LoVo (cell line): ENCODE results near the gene DLX3.

Experiments
- DNase-seq: peaks from one replicate; pipeline ENCODE4 v3.0.0-alpha.2; 2016; ENCODE audit warnings: low spot score

The DLX3 gene

GRCh38 chr17:49972486-49973270, 22.3 kb downstream of the DLX3 start:
- DNase-seq = no peak

- no peak for DNase-seq
Measured at GRCh38 chr17:49971848-49972485, 23.1 kb downstream of the DLX3 start.

- no peak for DNase-seq
Measured at GRCh38 chr17:49971199-49971847, 23.7 kb downstream of the DLX3 start.

GRCh38 chr17:49970498-49970897, 24.5 kb downstream of the DLX3 start:
- no peak for DNase-seq

GRCh38 chr17:49969795-49970389, 25.1 kb downstream of the DLX3 start:
- DNase-seq = no peak

- DNase-seq = no peak
Measured at GRCh38 chr17:49969134-49969759, 25.8 kb downstream of the DLX3 start, which contains the start of gene DLX4. Gene DLX4, plus strand, starts transcription at chr17:49969190. Its CDS starts 279 bp downstream, at chr17:49969469.

- DNase-seq = peak; percentile 85
Measured at GRCh38 chr17:49968405-49969133, 26.5 kb downstream of the DLX3 start.

- peak; percentile 4 for DNase-seq
Measured at GRCh38 chr17:49967621-49968404, 27.2 kb downstream of the DLX3 start.

GRCh38 chr17:49967205-49967604, 27.8 kb downstream of the DLX3 start:
- DNase-seq = no peak

- DNase-seq = no peak
Measured at GRCh38 chr17:49966767-49967166, 28.3 kb downstream of the DLX3 start.

- DNase-seq = no peak
Measured at GRCh38 chr17:49965524-49965909, 29.5 kb downstream of the DLX3 start.

- no peak for DNase-seq
Measured at GRCh38 chr17:49964769-49965523, 30.1 kb downstream of the DLX3 start.

GRCh38 chr17:49964303-49964768, 30.7 kb downstream of the DLX3 start:
- DNase-seq = no peak

GRCh38 chr17:49963626-49964302, 31.3 kb downstream of the DLX3 start:
- DNase-seq = no peak

- DNase-seq = no peak
Measured at GRCh38 chr17:49963309-49963625, 31.8 kb downstream of the DLX3 start.

GRCh38 chr17:49962599-49963308, 32.3 kb downstream of the DLX3 start:
- DNase-seq = no peak

- peak; percentile 19 for DNase-seq
Measured at GRCh38 chr17:49959183-49959935, 35.7 kb downstream of the DLX3 start.

GRCh38 chr17:49958723-49959122, 36.3 kb downstream of the DLX3 start:
- no peak for DNase-seq
